HL-60 (cell line): ENCODE results near the gene TMEM53.

ENCODE experiments used
- DNase-seq, 2 experiments: peaks; one replicate each; pipeline ENCODE4 v3.0.0-alpha.2; 2010 to 2020; ENCODE audit warnings: low read depth in 1 of 2, low spot score in 1 of 2
- H3K27ac ChIP-seq: fragments of 250-450 bp; sonication (Bioruptor Pico); replicated peaks from 2 replicates; pipeline ENCODE4 v1.5.1; 2020; ENCODE audit warnings: mild to moderate bottlenecking, moderate library complexity
- H3K27me3 ChIP-seq: fragments of 250-450 bp; sonication (Bioruptor Pico); 2 replicates; pipeline ENCODE4 v1.5.1; 2021; ENCODE audit warnings: mild to moderate bottlenecking, moderate library complexity; ENCODE audit not compliant: insufficient read depth, poor library complexity, severe bottlenecking
- H3K4me3 ChIP-seq: replicated peaks from 2 replicates; pipeline ENCODE4 v1.5.1; 2011; ENCODE audit warnings: mild to moderate bottlenecking, control low read depth, low read length; ENCODE audit not compliant: insufficient read depth
- CTCF ChIP-seq: IDR thresholded peaks from one replicate; pipeline ENCODE4 v1.5.1; 2011; ENCODE audit warnings: low read length, control low read depth, inconsistent platforms; ENCODE audit not compliant: insufficient read depth
- GABPA ChIP-seq: IDR thresholded peaks from 2 replicates; pipeline ENCODE4 v1.6.1; 2012; ENCODE audit warnings: low read depth
- POLR2AphosphoS5 ChIP-seq: IDR thresholded peaks from 2 replicates; pipeline ENCODE4 v1.6.1; 2012; ENCODE audit warnings: low read depth
- REST ChIP-seq: IDR thresholded peaks from 2 replicates; pipeline ENCODE4 v1.6.1; 2012; ENCODE audit warnings: low read depth; ENCODE audit not compliant: insufficient replicate concordance
- SPI1 ChIP-seq: IDR thresholded peaks from 2 replicates; pipeline ENCODE4 v1.6.1; 2012; ENCODE audit warnings: low read depth, mild to moderate bottlenecking, borderline replicate concordance

The TMEM53 gene

GRCh38 chr1:44651069-44651468 is 23.2 kb downstream of the TMEM53 start:
- no peak for DNase-seq
- Histone ChIP-seq H3K4me3 (no peak overlapping the region), H3K27me3 (no peaks in the 10 kb centered on the region), H3K27ac (no peak overlapping the region)
- TF ChIP-seq GABPA, result no peak
- no peak for TF ChIP-seq POLR2AphosphoS5
- TF ChIP-seq REST, result no peak
- TF ChIP-seq CTCF, result no peak
- no peak for TF ChIP-seq SPI1

GRCh38 chr1:44650159-44650831 is 24.0 kb downstream of the TMEM53 start:
- H3K4me3 ChIP-seq, result no peak overlapping the region
- TF ChIP-seq REST, result no peak
- TF ChIP-seq CTCF, result no peak
- no peak for TF ChIP-seq POLR2AphosphoS5
- no peak for TF ChIP-seq SPI1
- TF ChIP-seq GABPA, result no peak
- DNase-seq, result no peak
- no peaks in the 10 kb centered on the region for H3K27me3 ChIP-seq
- H3K27ac ChIP-seq, result no peak overlapping the region

- Histone ChIP-seq H3K27me3 (no peaks in the 10 kb centered on the region), H3K4me3 (no peak overlapping the region), H3K27ac (no peak overlapping the region)
- TF ChIP-seq POLR2AphosphoS5 (no peak), REST (no peak), SPI1 (no peak), GABPA (no peak)
- DNase-seq, result no peak
These were observed 24.5 kb downstream of the TMEM53 start for GRCh38 chr1:44649788-44650158.
